ENCODE measurements around the gene FYB1. TPM values are rescaled to one million over a fixed set of nuclear protein-coding genes. Genes with fewer than 3 reads are reported as not detected.

The FYB1 gene
- total RNA-seq (2022) (0.12 and 0.32 TPM in 2 replicates), Bru-seq, nascent RNA (percentile 16 among the genes with signal in this experiment), BruChase-seq, experiment 1, labeled RNA remaining after a 6-hour chase (percentile 13 among the genes with signal in this experiment), BruChase-seq, experiment 2, labeled RNA remaining after a 2-hour chase (percentile 11 among the genes with signal in this experiment)
- long read RNA-seq, partial matches to known transcripts: 0 of 1 reads
- long read RNA-seq, other reads (novel, unspliced or antisense): 1 of 1 reads

DNA sequence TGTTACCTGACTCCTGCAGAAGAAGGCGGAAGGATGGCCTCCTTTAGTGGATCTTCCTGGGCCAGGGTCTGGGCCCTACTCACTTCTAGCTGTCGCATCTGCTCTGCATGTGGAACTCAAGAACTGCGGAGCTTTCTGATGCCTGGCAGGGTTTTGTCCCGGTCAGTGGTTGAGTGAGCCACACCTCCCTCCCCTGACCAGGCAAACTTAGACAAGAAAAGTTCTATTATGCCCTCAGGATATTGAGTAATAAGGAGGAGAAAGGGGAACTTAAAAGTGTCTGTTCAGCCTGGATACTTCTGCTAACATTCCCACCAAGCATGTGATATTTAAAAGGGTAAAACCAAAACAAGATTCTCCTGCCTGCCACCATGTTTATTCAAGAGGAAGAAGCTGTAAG, at the start of gene FYB1:
FYB1 (minus strand) TSS at position 127 of the 400 bp plus-strand sequence. CDS start 16,603 bp downstream, outside the sequence.
- H3K36me3 Mint-ChIP-seq (ENCODE audit: insufficient read depth, unreplicated experiment): no peaks in the 10 kb centered on the region
- H3K27ac Mint-ChIP-seq (ENCODE audit: low read depth, unreplicated experiment): peak within 1 kb of the TSS; percentile 27
- peak within 1 kb of the TSS; percentile 41 for H3K4me3 Mint-ChIP-seq (ENCODE audit: unreplicated experiment)
- no TSS peak for BruUV-seq (replicated peaks)
- H3K27me3 Mint-ChIP-seq (ENCODE audit: insufficient read depth, unreplicated experiment): no peaks in the 10 kb centered on the region
- H3K9me3 Mint-ChIP-seq (ENCODE audit: unreplicated experiment): no peaks in the 10 kb centered on the region
- intact Hi-C loops (cut with micrococcal nuclease): loop anchor here (2.0 to 10.0 kb wide), 5 partner anchors 147 to 351 kb away; partner anchors contain the start of gene RICTOR
- TF ChIP-seq CTCF (IDR thresholded peaks at IDR 0.05; ENCODE audit: unreplicated experiment): no peak
- ChIA-PET POLR2A (interaction anchor here (0.7 to 1.4 kb wide), 8 partner anchors 13 to 147 kb away, joined by 3 to 5 read pairs (median 4); no protein-coding TSS in a partner anchor), CTCF (interaction anchor here (0.5 to 7.6 kb wide), 10 partner anchors 16 to 157 kb away, joined by 3 to 223 read pairs (median 4); no protein-coding TSS in a partner anchor)
- peaks cover 32% of the 10 kb centered on the region for H3K4me1 Mint-ChIP-seq (ENCODE audit: insufficient read depth, unreplicated experiment)
- peak; percentile 78 for DNase-seq (ENCODE audit: unreplicated experiment)

- Mint-ChIP-seq H3K27me3 (ENCODE audit: insufficient read depth, unreplicated experiment) (no peaks in the 10 kb centered on the region), H3K4me1 (ENCODE audit: insufficient read depth, unreplicated experiment) (no peaks in the 10 kb centered on the region), H3K9me3 (ENCODE audit: unreplicated experiment) (no peaks in the 10 kb centered on the region), H3K27ac (ENCODE audit: low read depth, unreplicated experiment) (no peak overlapping the region), H3K4me3 (ENCODE audit: unreplicated experiment) (no peak overlapping the region), H3K36me3 (ENCODE audit: insufficient read depth, unreplicated experiment) (no peaks in the 10 kb centered on the region)
- no peak for TF ChIP-seq CTCF (IDR thresholded peaks at IDR 0.05; ENCODE audit: unreplicated experiment)
- ChIA-PET CTCF (interaction anchor here (0.6 to 5.5 kb wide), 3 partner anchors 9 to 240 kb away, joined by 3 to 28 read pairs (median 3); no protein-coding TSS in a partner anchor), POLR2A (interaction anchor here (0.6 kb wide), 1 partner anchor 14 kb away, joined by 3 read pairs; no protein-coding TSS in a partner anchor)
- no TSS peak for BruUV-seq (replicated peaks)
- DNase-seq (ENCODE audit: unreplicated experiment): no peak
- intact Hi-C loops (cut with micrococcal nuclease): no loop called here
Measured at GRCh38 chr5:39267186-39267585, 47.8 kb upstream of the FYB1 start.

- no peaks in the 10 kb centered on the region for H3K36me3 Mint-ChIP-seq (ENCODE audit: insufficient read depth, unreplicated experiment)
Measured at GRCh38 chr5:39266442-39266841, 47.1 kb upstream of the FYB1 start.

More at GRCh38 chr5:39266442-39266841, 47.1 kb upstream of the FYB1 start:
- no peak for TF ChIP-seq CTCF (IDR thresholded peaks at IDR 0.05; ENCODE audit: unreplicated experiment)
- ChIA-PET CTCF (interaction anchor here (0.6 to 5.5 kb wide), 3 partner anchors 8 to 168 kb away, joined by 3 to 28 read pairs (median 3); no protein-coding TSS in a partner anchor), POLR2A (interaction anchor here (0.6 kb wide), 1 partner anchor 9 kb away, joined by 3 read pairs; no protein-coding TSS in a partner anchor)
- Mint-ChIP-seq H3K27ac (ENCODE audit: low read depth, unreplicated experiment) (no peak overlapping the region), H3K4me1 (ENCODE audit: insufficient read depth, unreplicated experiment) (no peaks in the 10 kb centered on the region), H3K27me3 (ENCODE audit: insufficient read depth, unreplicated experiment) (no peaks in the 10 kb centered on the region), H3K4me3 (ENCODE audit: unreplicated experiment) (no peak overlapping the region), H3K9me3 (ENCODE audit: unreplicated experiment) (no peaks in the 10 kb centered on the region)
- BruUV-seq (replicated peaks): no TSS peak
- intact Hi-C loops (cut with micrococcal nuclease): no loop called here
- DNase-seq (ENCODE audit: unreplicated experiment): no peak

All from MCF 10A (cell line).